ENCODE measurements around the gene ZNF837.
"Not testable (repeated sequence)": the region's sequence is repeated elsewhere in the genome, so short reads cannot be mapped to it uniquely, and the experiment has no call there.

The ZNF837 gene

GRCh38 chr19:58380037-58380661 lies 681 bp downstream of the ZNF837 start:
- Histone ChIP-seq H3K4me1 (peaks cover 12% of the 10 kb centered on the region), H2AFZ (peak overlapping the region; percentile 89), H3K79me2 (peaks cover 3% of the 10 kb centered on the region), H3K9me3 (ENCODE audit: control insufficient read depth, low read length) (no peaks in the 10 kb centered on the region), H3K9ac (no peak overlapping the region), H3K36me3 (ENCODE audit: control insufficient read depth, insufficient read depth, low read length) (no peaks in the 10 kb centered on the region), H3K4me2 (ENCODE audit: low read length) (peak overlapping the region; percentile 96), H3K27ac (peak overlapping the region; percentile 89), H3K27me3 (ENCODE audit: control insufficient read depth, insufficient read depth, low read length) (no peaks in the 10 kb centered on the region), H3K4me3 (ENCODE audit: low read depth, low read length) (peak overlapping the region; percentile 82)
- TF ChIP-seq CTCF (IDR thresholded peaks at IDR 0.05) = no peak

- no peaks in the 10 kb centered on the region for H3K9me3 ChIP-seq (ENCODE audit: control insufficient read depth, low read length)
- H3K27ac ChIP-seq = peak overlapping the region; percentile 30
- H3K79me2 ChIP-seq = peaks cover 4% of the 10 kb centered on the region
- H3K4me1 ChIP-seq = peaks cover 11% of the 10 kb centered on the region
- H3K4me3 ChIP-seq (ENCODE audit: low read depth, low read length) = no peak overlapping the region
- no peaks in the 10 kb centered on the region for H3K27me3 ChIP-seq (ENCODE audit: control insufficient read depth, insufficient read depth, low read length)
- no peaks in the 10 kb centered on the region for H3K36me3 ChIP-seq (ENCODE audit: control insufficient read depth, insufficient read depth, low read length)
- H3K4me2 ChIP-seq (ENCODE audit: low read length) = no peak overlapping the region
- H2AFZ ChIP-seq = no peak overlapping the region
- no peak for TF ChIP-seq CTCF (IDR thresholded peaks at IDR 0.05)
- H3K9ac ChIP-seq = no peak overlapping the region
These were observed 1.6 kb downstream of the ZNF837 start for GRCh38 chr19:58379246-58379645.

- H3K79me2 ChIP-seq; H3K9ac ChIP-seq; H2AFZ ChIP-seq; H3K27ac ChIP-seq; H3K27me3 ChIP-seq (ENCODE audit: control insufficient read depth, insufficient read depth, low read length); H3K4me3 ChIP-seq (ENCODE audit: low read depth, low read length); H3K36me3 ChIP-seq (ENCODE audit: control insufficient read depth, insufficient read depth, low read length); H3K9me3 ChIP-seq (ENCODE audit: control insufficient read depth, low read length); H3K4me2 ChIP-seq (ENCODE audit: low read length); H3K4me1 ChIP-seq: not testable (repeated sequence)
These were observed 4.1 kb downstream of the ZNF837 start for GRCh38 chr19:58376724-58377123.

GRCh38 chr19:58374200-58374599 lies 6.6 kb downstream of the ZNF837 start:
- Histone ChIP-seq H3K4me1 (no peaks in the 10 kb centered on the region), H3K4me3 (ENCODE audit: low read depth, low read length) (no peak overlapping the region), H3K9me3 (ENCODE audit: control insufficient read depth, low read length) (no peaks in the 10 kb centered on the region), H3K27me3 (ENCODE audit: control insufficient read depth, insufficient read depth, low read length) (no peaks in the 10 kb centered on the region), H3K79me2 (peaks cover 9% of the 10 kb centered on the region), H3K27ac (no peak overlapping the region), H2AFZ (no peak overlapping the region), H3K4me2 (ENCODE audit: low read length) (no peak overlapping the region), H3K36me3 (ENCODE audit: control insufficient read depth, insufficient read depth, low read length) (no peaks in the 10 kb centered on the region), H3K9ac (no peak overlapping the region)
- no peak for TF ChIP-seq CTCF (IDR thresholded peaks at IDR 0.05)

- H3K36me3 ChIP-seq (ENCODE audit: control insufficient read depth, insufficient read depth, low read length) = no peaks in the 10 kb centered on the region
- peaks cover 6% of the 10 kb centered on the region for H3K79me2 ChIP-seq
- H3K4me1 ChIP-seq = no peaks in the 10 kb centered on the region
- TF ChIP-seq CTCF (IDR thresholded peaks at IDR 0.05) = peak; percentile 17
- H3K4me2 ChIP-seq (ENCODE audit: low read length) = no peak overlapping the region
- no peak overlapping the region for H3K4me3 ChIP-seq (ENCODE audit: low read depth, low read length)
- H2AFZ ChIP-seq = no peak overlapping the region
- no peak overlapping the region for H3K27ac ChIP-seq
- H3K27me3 ChIP-seq (ENCODE audit: control insufficient read depth, insufficient read depth, low read length) = no peaks in the 10 kb centered on the region
- H3K9ac ChIP-seq = no peak overlapping the region
- no peaks in the 10 kb centered on the region for H3K9me3 ChIP-seq (ENCODE audit: control insufficient read depth, low read length)
These were observed 8.3 kb downstream of the ZNF837 start for GRCh38 chr19:58372311-58373133.

All from parathyroid adenoma (tissue), 2 donors.